OCI-LY7 (cell line): ENCODE results near the gene CNTN2. TPM values are rescaled to one million over a fixed set of nuclear protein-coding genes. Genes with fewer than 3 reads are reported as not detected.

Experiments used
- BruUV-seq: library from RNA; stranded (reverse); fragments of 400-500 nt; replicated peaks from 2 replicates; lab custom pipeline; 2021; lab: Mats Ljungman, UMichigan
- CTCF ChIA-PET: fragments of 300-600 bp; sonication (Branson Sonifier 250); formaldehyde crosslinking; loops from one replicate; lab custom pipeline; 2022; ENCODE audit warnings: antibody characterized with exemption; ENCODE audit not compliant: unreplicated experiment; lab: Charles Lee
- POLR2A ChIA-PET: fragments of 300-600 bp; sonication (Branson Sonifier 250); formaldehyde crosslinking; loops from one replicate; lab custom pipeline; 2022; ENCODE audit warnings: antibody characterized with exemption; lab: Charles Lee
- DNase-seq: peaks from one replicate; pipeline ENCODE4 v3.0.0-alpha.2; 2015; ENCODE audit warnings: low spot score
- H2AFZ ChIP-seq: fragments of 200-600 bp; sonication (generic), shearing (Covaris generic); 2 replicates; pipeline ENCODE4 v1.6.1; 2014; ENCODE audit warnings: mild to moderate bottlenecking, antibody characterized with exemption, low read length, moderate library complexity
- H3K27ac ChIP-seq: fragments of 200-600 bp; sonication (generic); 2 replicates; pipeline ENCODE4 v1.5.1; 2014; ENCODE audit warnings: mixed run types, low read depth, mild to moderate bottlenecking, moderate library complexity, low read length, inconsistent platforms; ENCODE audit not compliant: poor library complexity, severe bottlenecking
- H3K36me3 ChIP-seq: fragments of 200-600 bp; sonication (generic); 2 replicates; pipeline ENCODE4 v1.6.1; 2014; ENCODE audit warnings: mild to moderate bottlenecking, antibody characterized with exemption, low read length, moderate library complexity, mixed read lengths; ENCODE audit not compliant: insufficient read depth
- H3K4me1 ChIP-seq: fragments of 200-600 bp; sonication (generic); 2 replicates; pipeline ENCODE4 v1.5.1; 2014; ENCODE audit warnings: mild to moderate bottlenecking, low read length; ENCODE audit not compliant: insufficient read depth, poor library complexity, severe bottlenecking
- H3K4me2 ChIP-seq: fragments of 200-600 bp; sonication (generic); 2 replicates; pipeline ENCODE4 v1.6.1; 2014; ENCODE audit warnings: mild to moderate bottlenecking, low read length
- H3K4me3 ChIP-seq: fragments of 200-600 bp; sonication (generic); 2 replicates; pipeline ENCODE4 v1.5.1; 2014; ENCODE audit warnings: mild to moderate bottlenecking, low read depth, low read length; ENCODE audit not compliant: poor library complexity, severe bottlenecking
- H3K79me2 ChIP-seq: fragments of 200-600 bp; sonication (generic); 2 replicates; pipeline ENCODE4 v1.6.1; 2016; ENCODE audit warnings: low read depth, mild to moderate bottlenecking, low read length, moderate library complexity, mixed read lengths; ENCODE audit not compliant: insufficient read depth
- H3K9me2 ChIP-seq: fragments of 200-600 bp; sonication (generic); 2 replicates; pipeline ENCODE4 v1.6.1; 2016; ENCODE audit warnings: mild to moderate bottlenecking, low read length, mixed read lengths; ENCODE audit not compliant: insufficient read depth
- H3K9me3 ChIP-seq: fragments of 200-600 bp; sonication (generic); 2 replicates; pipeline ENCODE4 v1.6.1; 2014; ENCODE audit warnings: mild to moderate bottlenecking, mixed run types, low read length, mixed read lengths
- H4K20me1 ChIP-seq: fragments of 200-600 bp; sonication (generic); 2 replicates; pipeline ENCODE4 v1.6.1; 2014; ENCODE audit warnings: mild to moderate bottlenecking, antibody characterized with exemption, low read length, moderate library complexity, mixed read lengths; ENCODE audit not compliant: insufficient read depth
- CTCF ChIP-seq: fragments of 200-600 bp; sonication (generic); conservative IDR thresholded peaks from 2 replicates; pipeline ENCODE4 v1.5.1; 2014; ENCODE audit warnings: mild to moderate bottlenecking, antibody characterized with exemption, low read length, moderate library complexity, mixed read lengths
- EZH2phosphoT487 ChIP-seq: fragments of 200-600 bp; sonication (generic); IDR thresholded peaks from 2 replicates; pipeline ENCODE4 v1.6.1; 2018; ENCODE audit warnings: low read depth, borderline replicate concordance, mild to moderate bottlenecking, mixed run types, antibody characterized with exemption, low read length, moderate library complexity, mixed read lengths
- intact Hi-C: fragments of 100-400 bp; cut with micrococcal nuclease; formaldehyde crosslinking; loops from one replicate; pipeline ENCODE4 v1.10.0; 2022; ENCODE audit not compliant: unreplicated experiment
- total RNA-seq, 2 experiments: library from RNA; depleted of rRNA in 1 of 2; stranded (reverse); fragments of >200 nt in 1 of 2; shearing (Covaris generic) in 1 of 2; gene quantifications; 2 replicates each; pipeline ENCODE4 v1.2.3, GENCODE V29; 2014 to 2022

The CNTN2 gene
- total RNA-seq, 2 experiments from 2014 or later = not detected

GRCh38 chr1:205084360-205084759 lies 41.3 kb downstream of the CNTN2 start, which contains the start of gene TMEM81:
TMEM81 (minus strand) TSS chr1:205084460; CDS start chr1:205084320, 140 bp downstream.
- H3K27ac ChIP-seq = no peak within 1 kb of the TSS
- no peaks in the 10 kb centered on the region for H3K4me1 ChIP-seq
- H2AFZ ChIP-seq = no peak within 1 kb of the TSS
- no peak for TF ChIP-seq CTCF
- no peak within 1 kb of the TSS for H3K4me2 ChIP-seq
- H3K9me2 ChIP-seq = no peaks in the 10 kb centered on the region
- DNase-seq = no peak
- H3K79me2 ChIP-seq = no peaks in the 10 kb centered on the region
- H4K20me1 ChIP-seq = no peaks in the 10 kb centered on the region
- peaks cover 49% of the 10 kb centered on the region for H3K36me3 ChIP-seq
- intact Hi-C loops = no loop called here
- no TSS peak for BruUV-seq
- POLR2A ChIA-PET = interaction anchor here (0.6 kb wide), 1 partner anchor 144 kb away, joined by 3 read pairs; no protein-coding TSS in a partner anchor
- no peaks in the 10 kb centered on the region for H3K9me3 ChIP-seq
- CTCF ChIA-PET = interaction anchor here (1.1 kb wide), 1 partner anchor 23 kb away, joined by 5 read pairs; no protein-coding TSS in a partner anchor
- H3K4me3 ChIP-seq = no peak within 1 kb of the TSS

GRCh38 chr1:205088341-205088740 lies 45.3 kb downstream of the CNTN2 start:
- no peak for DNase-seq
- Histone ChIP-seq H3K9me2 (no peaks in the 10 kb centered on the region), H3K27ac (no peak overlapping the region), H3K36me3 (peaks cover 82% of the 10 kb centered on the region), H3K9me3 (no peaks in the 10 kb centered on the region), H3K4me1 (no peaks in the 10 kb centered on the region), H3K79me2 (no peaks in the 10 kb centered on the region), H3K4me3 (no peak overlapping the region), H4K20me1 (no peaks in the 10 kb centered on the region), H3K4me2 (no peak overlapping the region), H2AFZ (no peak overlapping the region)
- BruUV-seq = no TSS peak
- intact Hi-C loops = no loop called here
- ChIA-PET CTCF (no interaction called here), POLR2A (interaction anchor here (0.7 to 1.6 kb wide), 2 partner anchors 11 to 59 kb away, joined by 3 to 4 read pairs; no protein-coding TSS in a partner anchor)
- TF ChIP-seq EZH2phosphoT487 (no peak), CTCF (no peak)

GRCh38 chr1:205091043-205091740 lies 48.2 kb downstream of the CNTN2 start:
- no peak overlapping the region for H3K4me3 ChIP-seq
- POLR2A ChIA-PET = interaction anchor here (1.5 to 1.8 kb wide), 2 partner anchors 11 to 14 kb away, joined by 3 to 7 read pairs; no protein-coding TSS in a partner anchor
- intact Hi-C loops = no loop called here
- no TSS peak for BruUV-seq
- H3K9me3 ChIP-seq = no peaks in the 10 kb centered on the region
- CTCF ChIA-PET = no interaction called here
- H2AFZ ChIP-seq = no peak overlapping the region
- peaks cover 89% of the 10 kb centered on the region for H3K36me3 ChIP-seq
- no peaks in the 10 kb centered on the region for H3K4me1 ChIP-seq
- no peak overlapping the region for H3K27ac ChIP-seq
- no peak for DNase-seq
- TF ChIP-seq EZH2phosphoT487 = no peak
- no peak for TF ChIP-seq CTCF
- no peaks in the 10 kb centered on the region for H3K9me2 ChIP-seq
- no peak overlapping the region for H3K4me2 ChIP-seq
- H4K20me1 ChIP-seq = no peaks in the 10 kb centered on the region
- no peaks in the 10 kb centered on the region for H3K79me2 ChIP-seq
